Measurements from ENCODE around the gene DMXL2. TPM values are rescaled to one million over a fixed set of nuclear protein-coding genes. Genes with fewer than 3 reads are reported as not detected.

DMXL2 gene
- total RNA-seq, 1 donor from 2014 or later = 16.1 TPM

DNA sequence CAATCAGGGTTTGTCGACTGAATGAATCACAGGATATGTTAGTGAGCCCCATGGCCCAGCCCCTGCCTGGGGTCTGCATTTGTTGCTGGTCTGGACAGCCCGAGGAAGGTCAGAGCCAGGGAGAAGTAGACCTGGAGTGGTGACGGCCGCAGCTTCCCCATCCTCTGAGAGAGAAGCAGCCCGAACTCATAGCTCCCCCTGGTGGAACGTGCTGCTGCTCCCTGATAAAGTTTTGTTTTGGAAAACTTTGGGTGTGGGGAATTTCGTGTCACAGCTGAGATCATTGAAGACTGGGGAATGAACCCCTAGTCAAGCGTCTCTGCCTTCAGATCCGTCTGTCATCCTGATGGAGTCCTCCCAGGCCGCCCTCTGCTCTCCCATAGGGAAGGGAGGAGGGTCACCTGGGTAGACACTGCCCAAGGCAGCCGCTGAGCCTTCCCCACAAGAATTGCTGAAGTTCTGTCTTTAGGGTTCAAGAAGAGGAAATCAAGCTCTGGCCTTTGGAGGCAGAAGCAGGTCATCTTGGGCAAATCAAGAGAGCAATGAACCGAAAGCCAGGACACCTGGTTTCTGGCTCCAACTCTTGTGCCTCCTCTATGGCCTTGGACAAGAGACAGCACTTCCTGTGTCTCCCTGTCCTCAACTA lies 220.6 kb downstream of the DMXL2 start:
- H3K36me3 ChIP-seq (ENCODE audit: control insufficient read depth, insufficient read depth, low read length) = no peaks in the 10 kb centered on the region
- H3K27me3 ChIP-seq (ENCODE audit: control insufficient read depth, insufficient read depth, low read length) = peaks cover 9% of the 10 kb centered on the region
- DNase-seq (ENCODE audit: low read depth) (peak; percentile 25), FAIRE-seq (peak; percentile 55)
- TF ChIP-seq, protein P1, sequence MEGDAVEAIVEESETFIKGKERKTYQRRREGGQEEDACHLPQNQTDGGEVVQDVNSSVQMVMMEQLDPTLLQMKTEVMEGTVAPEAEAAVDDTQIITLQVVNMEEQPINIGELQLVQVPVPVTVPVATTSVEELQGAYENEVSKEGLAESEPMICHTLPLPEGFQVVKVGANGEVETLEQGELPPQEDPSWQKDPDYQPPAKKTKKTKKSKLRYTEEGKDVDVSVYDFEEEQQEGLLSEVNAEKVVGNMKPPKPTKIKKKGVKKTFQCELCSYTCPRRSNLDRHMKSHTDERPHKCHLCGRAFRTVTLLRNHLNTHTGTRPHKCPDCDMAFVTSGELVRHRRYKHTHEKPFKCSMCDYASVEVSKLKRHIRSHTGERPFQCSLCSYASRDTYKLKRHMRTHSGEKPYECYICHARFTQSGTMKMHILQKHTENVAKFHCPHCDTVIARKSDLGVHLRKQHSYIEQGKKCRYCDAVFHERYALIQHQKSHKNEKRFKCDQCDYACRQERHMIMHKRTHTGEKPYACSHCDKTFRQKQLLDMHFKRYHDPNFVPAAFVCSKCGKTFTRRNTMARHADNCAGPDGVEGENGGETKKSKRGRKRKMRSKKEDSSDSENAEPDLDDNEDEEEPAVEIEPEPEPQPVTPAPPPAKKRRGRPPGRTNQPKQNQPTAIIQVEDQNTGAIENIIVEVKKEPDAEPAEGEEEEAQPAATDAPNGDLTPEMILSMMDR (IDR thresholded peaks at IDR 0.05; ENCODE audit: insufficient read depth, low read length, severe bottlenecking) = peak; percentile 79
- H3K4me3 ChIP-seq (ENCODE audit: low read depth, low read length) = no peak overlapping the region

DNA sequence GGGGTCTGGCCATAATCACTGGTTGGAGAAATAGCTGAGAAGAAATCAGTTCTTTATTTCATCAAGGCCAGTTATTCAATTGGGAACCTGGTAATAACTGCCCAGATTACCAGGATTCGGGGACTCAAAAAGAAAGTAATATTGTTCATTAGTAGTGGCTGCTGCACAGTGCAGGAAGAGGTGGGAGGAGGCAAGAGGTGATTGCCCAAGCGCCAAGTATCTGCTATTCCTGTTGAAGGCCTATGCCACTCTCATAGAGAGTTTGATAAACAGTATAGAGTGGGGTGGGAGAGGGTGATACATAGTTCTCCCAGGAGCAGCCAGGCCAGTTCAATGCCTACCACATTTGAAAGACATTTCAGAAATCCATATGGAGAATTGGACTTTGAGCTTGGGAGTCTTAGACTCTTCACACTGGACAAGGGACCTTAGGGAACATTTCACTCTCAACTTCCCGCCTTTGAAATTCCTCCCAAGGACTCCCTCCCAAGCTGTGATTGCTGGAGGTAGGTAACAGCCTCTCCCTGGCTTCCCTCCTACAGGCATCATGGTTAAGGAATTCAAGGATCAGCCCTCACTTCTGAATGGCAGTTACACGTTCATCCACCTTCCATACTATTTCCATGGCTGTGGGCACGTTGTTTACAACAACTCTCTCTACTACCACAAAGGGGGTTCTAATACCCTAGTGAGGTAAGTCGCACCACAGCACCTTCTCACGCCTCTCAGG lies 221.4 kb downstream of the DMXL2 start:
- peaks cover 10% of the 10 kb centered on the region for H3K27me3 ChIP-seq (ENCODE audit: control insufficient read depth, insufficient read depth, low read length)
- H3K4me3 ChIP-seq (ENCODE audit: low read depth, low read length) = no peak overlapping the region
- FAIRE-seq (peak; percentile 72), DNase-seq (ENCODE audit: low read depth) (no peak)
- H3K36me3 ChIP-seq (ENCODE audit: control insufficient read depth, insufficient read depth, low read length) = no peaks in the 10 kb centered on the region
- TF ChIP-seq, protein P1 (IDR thresholded peaks at IDR 0.05; ENCODE audit: insufficient read depth, low read length, severe bottlenecking) = no peak

DNA sequence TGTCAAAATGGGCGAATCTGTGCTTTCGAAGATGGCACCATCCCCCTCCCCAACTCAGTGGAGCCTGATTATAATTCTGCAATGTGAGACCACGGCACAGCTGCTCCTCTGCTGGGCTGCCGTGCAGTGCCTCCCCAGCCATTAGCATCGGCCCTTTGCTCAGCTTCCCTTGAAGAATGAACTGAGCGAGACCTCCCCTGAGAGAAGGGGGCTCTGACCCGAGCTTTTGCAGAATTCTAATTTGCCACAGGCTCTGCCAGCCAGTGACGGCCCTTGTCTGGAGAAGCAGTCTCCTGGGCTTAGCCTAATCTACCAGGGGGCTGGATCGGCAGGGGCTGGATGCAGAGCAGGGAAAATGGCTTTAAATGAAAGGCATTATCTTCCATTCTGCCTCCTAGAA lies 223.9 kb downstream of the DMXL2 start:
- TF ChIP-seq, protein P1 (IDR thresholded peaks at IDR 0.05; ENCODE audit: insufficient read depth, low read length, severe bottlenecking) = no peak
- Histone ChIP-seq H3K27me3 (ENCODE audit: control insufficient read depth, insufficient read depth, low read length) (peaks cover 5% of the 10 kb centered on the region), H3K36me3 (ENCODE audit: control insufficient read depth, insufficient read depth, low read length) (no peaks in the 10 kb centered on the region), H3K4me3 (ENCODE audit: low read depth, low read length) (no peak overlapping the region)
- no peak for DNase-seq (ENCODE audit: low read depth)
- FAIRE-seq = no peak

Other genes starting within 250 kb of the DMXL2 start
- not detected in 2 replicates for gene SCG3, start 58.7 kb upstream of the DMXL2 start, total RNA-seq
- 2.4 and 4.2 TPM in 2 replicates for gene LYSMD2, start 114.9 kb upstream of the DMXL2 start, total RNA-seq
- 2.1 and 2.2 TPM in 2 replicates for gene TMOD2, start 128.8 kb upstream of the DMXL2 start, total RNA-seq
- gene TMOD3, start 206.9 kb upstream of the DMXL2 start, total RNA-seq = 80.3 and 99.5 TPM in 2 replicates